Panc1 (cell line): ENCODE data around the gene EFCC1. TPM values are rescaled to one million over a fixed set of nuclear protein-coding genes. Genes with fewer than 3 reads are reported as not detected.

ENCODE experiments used
- ATAC-seq: fragments of 200-7000 bp; cut with Tn5 transposase; 2 replicates; pipeline ENCODE4 v1.9.1; 2020; ENCODE audit warnings: mild to moderate bottlenecking, moderate library complexity
- BruUV-seq: library from RNA; stranded (reverse); fragments of 400-500 nt; replicated peaks from 2 replicates; lab custom pipeline; 2021; lab: Mats Ljungman, UMichigan
- CTCF ChIA-PET: fragments of 300-600 bp; sonication (Branson Sonifier 250); formaldehyde crosslinking; loops from one replicate; lab custom pipeline; 2022; ENCODE audit warnings: antibody characterized with exemption; lab: Charles Lee
- POLR2A ChIA-PET: fragments of 300-600 bp; sonication (Branson Sonifier 250); formaldehyde crosslinking; loops from one replicate; lab custom pipeline; 2022; ENCODE audit warnings: antibody characterized with exemption; lab: Charles Lee
- DNase-seq: peaks from one replicate; pipeline ENCODE4 v3.0.0-alpha.2; 2010; ENCODE audit warnings: low read depth, low spot score
- H3K27ac ChIP-seq: 2 replicates; pipeline ENCODE4 v1.5.1; 2011; ENCODE audit warnings: mild to moderate bottlenecking, low read length, inconsistent platforms
- H3K27me3 ChIP-seq: fragments of 200-500 bp; sonication (Bioruptor generic); 2 replicates; pipeline ENCODE4 v1.6.0; 2014; ENCODE audit warnings: low read length, inconsistent platforms; ENCODE audit not compliant: control insufficient read depth, insufficient read depth
- H3K36me3 ChIP-seq: fragments of 200-500 bp; sonication (Bioruptor generic); 2 replicates; pipeline ENCODE4 v1.5.1; 2014; ENCODE audit warnings: inconsistent platforms, mild to moderate bottlenecking, low read length, moderate library complexity; ENCODE audit not compliant: control insufficient read depth, insufficient read depth
- H3K4me1 ChIP-seq: 2 replicates; pipeline ENCODE4 v1.5.1; 2011; ENCODE audit warnings: inconsistent platforms, mild to moderate bottlenecking, low read length, moderate library complexity; ENCODE audit not compliant: control insufficient read depth, insufficient read depth
- H3K4me3 ChIP-seq, 2 experiments: 2 replicates each; pipeline ENCODE4 v1.5.1; 2011 to 2012; ENCODE audit warnings: low read depth in 2 of 2, low read length in 2 of 2, mild to moderate bottlenecking in 2 of 2, inconsistent platforms in 1 of 2, moderate library complexity in 1 of 2
- H3K9me3 ChIP-seq: fragments of 200-500 bp; sonication (Bioruptor generic); 2 replicates; pipeline ENCODE4 v1.5.1; 2014; ENCODE audit warnings: low read depth, mild to moderate bottlenecking, inconsistent platforms, low read length, moderate library complexity; ENCODE audit not compliant: control insufficient read depth, insufficient read depth
- POLR2AphosphoS5 ChIP-seq: IDR thresholded peaks from 2 replicates; pipeline ENCODE4 v1.6.1; 2012; ENCODE audit warnings: mild to moderate bottlenecking, low read depth, low read length, moderate library complexity
- SIN3A ChIP-seq: IDR thresholded peaks from 2 replicates; pipeline ENCODE4 v1.6.1; 2012; ENCODE audit warnings: low read depth, mild to moderate bottlenecking, low read length, moderate library complexity, borderline replicate concordance; ENCODE audit not compliant: insufficient read depth
- TCF7L2 ChIP-seq: IDR thresholded peaks from 2 replicates; pipeline ENCODE4 v1.6.1; 2011; ENCODE audit warnings: mild to moderate bottlenecking, low read depth, low read length, inconsistent platforms
- in situ Hi-C: cut with HindIII; loops from 2 replicates; pipeline ENCODE4 v1.10.0; 2016; ENCODE audit warnings: low sequenced_read_pairs, low pct_unique_long_range_greater_than_20kb
- intact Hi-C: fragments of 100-400 bp; cut with micrococcal nuclease; formaldehyde crosslinking; loops from one replicate; pipeline ENCODE4 v1.10.0; 2022; ENCODE audit not compliant: unreplicated experiment
- total RNA-seq: library from RNA; stranded (reverse); gene quantifications from one replicate; pipeline ENCODE4 v1.2.1, GENCODE V29; 2021; ENCODE audit not compliant: unreplicated experiment
- TF ChIP-seq, protein P1 (sequence below), 2 experiments: IDR thresholded peaks; 2 replicates each; pipeline ENCODE4 v1.6.1; 2011 to 2012; ENCODE audit warnings: low read depth in 2 of 2, control low read depth in 1 of 2, low read length in 1 of 2, mild to moderate bottlenecking in 1 of 2, moderate library complexity in 1 of 2; ENCODE audit not compliant: insufficient read depth in 1 of 2
- TF ChIP-seq, protein P2 (sequence below): fragments of 450-650 bp; IDR thresholded peaks from 2 replicates; pipeline ENCODE4 v1.5.1; 2017; ENCODE audit warnings: mild to moderate bottlenecking

EFCC1 gene
- total RNA-seq, 1 experiment from 2014 or later = 0.15 TPM

- TF ChIP-seq, protein P1, sequence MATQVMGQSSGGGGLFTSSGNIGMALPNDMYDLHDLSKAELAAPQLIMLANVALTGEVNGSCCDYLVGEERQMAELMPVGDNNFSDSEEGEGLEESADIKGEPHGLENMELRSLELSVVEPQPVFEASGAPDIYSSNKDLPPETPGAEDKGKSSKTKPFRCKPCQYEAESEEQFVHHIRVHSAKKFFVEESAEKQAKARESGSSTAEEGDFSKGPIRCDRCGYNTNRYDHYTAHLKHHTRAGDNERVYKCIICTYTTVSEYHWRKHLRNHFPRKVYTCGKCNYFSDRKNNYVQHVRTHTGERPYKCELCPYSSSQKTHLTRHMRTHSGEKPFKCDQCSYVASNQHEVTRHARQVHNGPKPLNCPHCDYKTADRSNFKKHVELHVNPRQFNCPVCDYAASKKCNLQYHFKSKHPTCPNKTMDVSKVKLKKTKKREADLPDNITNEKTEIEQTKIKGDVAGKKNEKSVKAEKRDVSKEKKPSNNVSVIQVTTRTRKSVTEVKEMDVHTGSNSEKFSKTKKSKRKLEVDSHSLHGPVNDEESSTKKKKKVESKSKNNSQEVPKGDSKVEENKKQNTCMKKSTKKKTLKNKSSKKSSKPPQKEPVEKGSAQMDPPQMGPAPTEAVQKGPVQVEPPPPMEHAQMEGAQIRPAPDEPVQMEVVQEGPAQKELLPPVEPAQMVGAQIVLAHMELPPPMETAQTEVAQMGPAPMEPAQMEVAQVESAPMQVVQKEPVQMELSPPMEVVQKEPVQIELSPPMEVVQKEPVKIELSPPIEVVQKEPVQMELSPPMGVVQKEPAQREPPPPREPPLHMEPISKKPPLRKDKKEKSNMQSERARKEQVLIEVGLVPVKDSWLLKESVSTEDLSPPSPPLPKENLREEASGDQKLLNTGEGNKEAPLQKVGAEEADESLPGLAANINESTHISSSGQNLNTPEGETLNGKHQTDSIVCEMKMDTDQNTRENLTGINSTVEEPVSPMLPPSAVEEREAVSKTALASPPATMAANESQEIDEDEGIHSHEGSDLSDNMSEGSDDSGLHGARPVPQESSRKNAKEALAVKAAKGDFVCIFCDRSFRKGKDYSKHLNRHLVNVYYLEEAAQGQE (IDR thresholded peaks at IDR 0.05; ENCODE audit: insufficient read depth in 1 of 2, low read depth in 2 of 2, low read length in 1 of 2) = no peak
- TF ChIP-seq, protein P2, sequence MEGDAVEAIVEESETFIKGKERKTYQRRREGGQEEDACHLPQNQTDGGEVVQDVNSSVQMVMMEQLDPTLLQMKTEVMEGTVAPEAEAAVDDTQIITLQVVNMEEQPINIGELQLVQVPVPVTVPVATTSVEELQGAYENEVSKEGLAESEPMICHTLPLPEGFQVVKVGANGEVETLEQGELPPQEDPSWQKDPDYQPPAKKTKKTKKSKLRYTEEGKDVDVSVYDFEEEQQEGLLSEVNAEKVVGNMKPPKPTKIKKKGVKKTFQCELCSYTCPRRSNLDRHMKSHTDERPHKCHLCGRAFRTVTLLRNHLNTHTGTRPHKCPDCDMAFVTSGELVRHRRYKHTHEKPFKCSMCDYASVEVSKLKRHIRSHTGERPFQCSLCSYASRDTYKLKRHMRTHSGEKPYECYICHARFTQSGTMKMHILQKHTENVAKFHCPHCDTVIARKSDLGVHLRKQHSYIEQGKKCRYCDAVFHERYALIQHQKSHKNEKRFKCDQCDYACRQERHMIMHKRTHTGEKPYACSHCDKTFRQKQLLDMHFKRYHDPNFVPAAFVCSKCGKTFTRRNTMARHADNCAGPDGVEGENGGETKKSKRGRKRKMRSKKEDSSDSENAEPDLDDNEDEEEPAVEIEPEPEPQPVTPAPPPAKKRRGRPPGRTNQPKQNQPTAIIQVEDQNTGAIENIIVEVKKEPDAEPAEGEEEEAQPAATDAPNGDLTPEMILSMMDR = no peak
- TF ChIP-seq TCF7L2 = no peak
- no peak for TF ChIP-seq POLR2AphosphoS5
- no peak for TF ChIP-seq SIN3A
- BruUV-seq = no TSS peak
- peaks cover 10% of the 10 kb centered on the region for H3K27me3 ChIP-seq
- no peak overlapping the region for H3K27ac ChIP-seq
- ATAC-seq (no peak), DNase-seq (no peak)
- H3K9me3 ChIP-seq = no peaks in the 10 kb centered on the region
- ChIA-PET CTCF (interaction anchor here (0.6 kb wide), 1 partner anchor 47 kb away, joined by 3 read pairs; no protein-coding TSS in a partner anchor), POLR2A (no interaction called here)
- peaks cover 9% of the 10 kb centered on the region; the same call in 1 of the 2 replicates for H3K4me1 ChIP-seq
- intact Hi-C loops = no loop called here
- no peaks in the 10 kb centered on the region for H3K36me3 ChIP-seq
- no peak overlapping the region for H3K4me3 ChIP-seq
- in situ Hi-C loops = no loop called here
Observed at GRCh38 chr3:129007792-129008191, 6.7 kb downstream of the EFCC1 start.

DNA sequence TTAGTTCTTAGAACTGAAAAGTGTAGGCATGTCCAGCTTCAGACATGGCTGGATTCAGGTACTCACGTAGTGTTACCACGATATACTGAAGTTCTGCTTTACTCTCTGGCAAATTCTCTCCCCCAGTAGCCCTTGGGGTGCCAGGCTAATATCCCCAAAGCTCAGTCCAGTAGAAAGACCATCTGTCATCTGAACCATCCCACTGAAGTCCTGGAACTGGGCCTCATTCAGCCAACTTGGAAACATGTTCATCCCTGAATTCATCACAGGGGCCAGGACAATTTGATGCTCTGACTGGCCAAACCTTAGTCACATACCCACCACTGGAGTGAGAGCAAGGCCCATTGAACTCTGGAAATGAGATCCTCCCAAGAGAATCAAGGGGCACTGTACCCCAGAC, 8.2 kb downstream of the EFCC1 start:
- ATAC-seq (no peak), DNase-seq (no peak)
- in situ Hi-C loops (no loop called here), intact Hi-C loops (no loop called here)
- CTCF ChIA-PET = no interaction called here
- Histone ChIP-seq H3K36me3 (no peaks in the 10 kb centered on the region), H3K4me1 (peaks cover 9% of the 10 kb centered on the region; the same call in 1 of the 2 replicates), H3K27ac (no peak overlapping the region), H3K9me3 (no peaks in the 10 kb centered on the region), H3K4me3 (no peak overlapping the region), H3K27me3 (peaks cover 2% of the 10 kb centered on the region; the same call in 1 of the 2 replicates)
- POLR2A ChIA-PET = no interaction called here
- TF ChIP-seq, protein P2 = no peak
- TF ChIP-seq TCF7L2 (no peak), POLR2AphosphoS5 (no peak), SIN3A (no peak)
- TF ChIP-seq, protein P1 (IDR thresholded peaks at IDR 0.05; ENCODE audit: insufficient read depth in 1 of 2, low read depth in 2 of 2, low read length in 1 of 2) = no peak
- no TSS peak for BruUV-seq
